ENCODE measurements around the gene HRH3.

Gene HRH3

GRCh38 chr20:62219992-62220665 is at the start of gene HRH3:
Gene HRH3 (minus strand): TSS chr20:62220278. CDS start chr20:62219970, 308 bp downstream.
- DNase-seq, result peak; percentile 51

GRCh38 chr20:62269871-62270270 is 49.8 kb upstream of the HRH3 start:
- DNase-seq, result no peak

GRCh38 chr20:62269378-62269777 is 49.3 kb upstream of the HRH3 start:
- DNase-seq, result no peak

GRCh38 chr20:62268228-62268900 is 48.3 kb upstream of the HRH3 start:
- DNase-seq, result no peak

GRCh38 chr20:62267543-62267942 is 47.5 kb upstream of the HRH3 start:
- no peak for DNase-seq

- DNase-seq, result no peak
These were observed 46.8 kb upstream of the HRH3 start for GRCh38 chr20:62266851-62267250.

GRCh38 chr20:62266340-62266739 is 46.3 kb upstream of the HRH3 start:
- DNase-seq, result peak; percentile 14

- DNase-seq, result no peak
These were observed 45.3 kb upstream of the HRH3 start for GRCh38 chr20:62265365-62265764.

GRCh38 chr20:62263396-62263795 is 43.3 kb upstream of the HRH3 start:
- DNase-seq, result no peak

- no peak for DNase-seq
These were observed 42.0 kb upstream of the HRH3 start for GRCh38 chr20:62262064-62262463.

GRCh38 chr20:62259294-62259565 is 39.2 kb upstream of the HRH3 start:
- no peak for DNase-seq

- DNase-seq, result no peak
These were observed 38.6 kb upstream of the HRH3 start for GRCh38 chr20:62258499-62259293.

- no peak for DNase-seq
These were observed 35.9 kb upstream of the HRH3 start for GRCh38 chr20:62255976-62256375.

GRCh38 chr20:62254021-62254724 is 34.1 kb upstream of the HRH3 start:
- DNase-seq, result no peak

- DNase-seq, result no peak
These were observed 33.3 kb upstream of the HRH3 start for GRCh38 chr20:62253398-62253797.

- DNase-seq, result no peak
These were observed 32.4 kb upstream of the HRH3 start for GRCh38 chr20:62252342-62252966.

GRCh38 chr20:62248890-62249560 is 28.9 kb upstream of the HRH3 start:
- DNase-seq, result no peak

GRCh38 chr20:62246872-62247652 is 27.0 kb upstream of the HRH3 start:
- DNase-seq, result no peak

- no peak for DNase-seq
These were observed 26.4 kb upstream of the HRH3 start for GRCh38 chr20:62246431-62246830.

GRCh38 chr20:62245911-62246280 is 25.8 kb upstream of the HRH3 start:
- DNase-seq, result no peak

GRCh38 chr20:62244644-62245108 is 24.6 kb upstream of the HRH3 start:
- DNase-seq, result no peak
